WTC11 (cell line): ENCODE data around the gene TSC22D2. TPM values are rescaled to one million over a fixed set of nuclear protein-coding genes. Genes with fewer than 3 reads are reported as not detected.

ENCODE experiments used
- ATAC-seq: fragments of 200-7000 bp; cut with Tn5 transposase; 2 replicates; pipeline ENCODE4 v1.10.0; 2021; ENCODE audit warnings: mild to moderate bottlenecking, moderate library complexity
- CTCF ChIA-PET: fragments of 300-600 bp; sonication (Branson Sonifier 250); formaldehyde crosslinking; loops from one replicate; lab custom pipeline; 2021; ENCODE audit warnings: antibody characterized with exemption; lab: Charles Lee
- POLR2A ChIA-PET: fragments of 350-600 bp; sonication (Branson Sonifier 250); formaldehyde crosslinking; loops from one replicate; lab custom pipeline; 2021; ENCODE audit warnings: antibody characterized with exemption; lab: Charles Lee
- DNase-seq: peaks from one replicate; pipeline ENCODE4 v3.0.0; 2021; ENCODE audit warnings: low spot score
- H3K27ac Mint-ChIP-seq: 2 replicates; pipeline ENCODE4 v1.8.0; 2021; ENCODE audit warnings: mixed read lengths
- H3K27me3 Mint-ChIP-seq: 2 replicates; pipeline ENCODE4 v1.8.0; 2021; ENCODE audit warnings: low read depth, mild to moderate bottlenecking, moderate library complexity, mixed read lengths
- H3K36me3 Mint-ChIP-seq: 2 replicates; pipeline ENCODE4 v1.8.0; 2021; ENCODE audit warnings: mixed read lengths
- H3K4me1 Mint-ChIP-seq: 2 replicates; pipeline ENCODE4 v1.8.0; 2022; ENCODE audit warnings: mixed read lengths
- H3K4me3 Mint-ChIP-seq: 2 replicates; pipeline ENCODE4 v1.8.0; 2021; ENCODE audit warnings: mild to moderate bottlenecking, moderate library complexity, mixed read lengths
- H3K9me3 Mint-ChIP-seq: 2 replicates; pipeline ENCODE4 v1.8.0; 2021; ENCODE audit warnings: mixed read lengths
- AFF4 ChIP-seq: sonication (generic); formaldehyde crosslinking; IDR thresholded peaks from 2 replicates; pipeline ENCODE4 v1.8.1; 2023; ENCODE audit warnings: mild to moderate bottlenecking, missing genetic modification reagents, borderline replicate concordance
- ARID4B ChIP-seq: sonication (generic); formaldehyde crosslinking; IDR thresholded peaks from 2 replicates; pipeline ENCODE4 v1.8.0; 2023; ENCODE audit warnings: missing genetic modification reagents, mild to moderate bottlenecking, borderline replicate concordance
- ATF3 ChIP-seq: sonication (generic); formaldehyde crosslinking; conservative IDR thresholded peaks from 2 replicates; pipeline ENCODE4 v1.8.1; 2022; ENCODE audit warnings: mild to moderate bottlenecking, missing genetic modification reagents
- CREB1 ChIP-seq: sonication (generic); formaldehyde crosslinking; IDR thresholded peaks from 2 replicates; pipeline ENCODE4 v1.8.0; 2023; ENCODE audit warnings: mild to moderate bottlenecking, missing genetic modification reagents
- ETV6 ChIP-seq: sonication (generic); formaldehyde crosslinking; IDR thresholded peaks from 2 replicates; pipeline ENCODE4 v1.8.1; 2022; ENCODE audit warnings: mild to moderate bottlenecking, missing genetic modification reagents
- GABPB1 ChIP-seq: sonication (generic); formaldehyde crosslinking; IDR thresholded peaks from 2 replicates; pipeline ENCODE4 v1.8.1; 2023; ENCODE audit warnings: mild to moderate bottlenecking, missing genetic modification reagents
- HMGA2 ChIP-seq: fragments of 250-450 bp; sonication (Bioruptor Pico); IDR thresholded peaks from 2 replicates; pipeline ENCODE4 v1.4.0; 2021; ENCODE audit warnings: mild to moderate bottlenecking, moderate library complexity
- IRF2 ChIP-seq: sonication (generic); formaldehyde crosslinking; IDR thresholded peaks from 2 replicates; pipeline ENCODE4 v1.8.0; 2022; ENCODE audit warnings: low read depth, missing genetic modification reagents, borderline replicate concordance
- RELA ChIP-seq: sonication (generic); formaldehyde crosslinking; IDR thresholded peaks from 2 replicates; pipeline ENCODE4 v1.8.1; 2022; ENCODE audit warnings: missing genetic modification reagents, mild to moderate bottlenecking, borderline replicate concordance
- TEAD1 ChIP-seq: sonication (generic); formaldehyde crosslinking; IDR thresholded peaks from 2 replicates; pipeline ENCODE4 v1.8.0; 2022; ENCODE audit warnings: mild to moderate bottlenecking, missing genetic modification reagents
- ZNF121 ChIP-seq: sonication (generic); formaldehyde crosslinking; IDR thresholded peaks from 2 replicates; pipeline ENCODE4 v1.8.0; 2023; ENCODE audit warnings: missing genetic modification reagents
- ZNF423 ChIP-seq: fragments of 250-450 bp; sonication (Bioruptor Pico); IDR thresholded peaks from 2 replicates; pipeline ENCODE4 v2.1.2; 2022; ENCODE audit warnings: mild to moderate bottlenecking, moderate library complexity
- total RNA-seq: library from RNA; stranded (reverse); gene quantifications from 3 replicates; pipeline ENCODE4 v1.2.3, GENCODE V29; 2021
- TF ChIP-seq, protein P1 (sequence below): sonication (generic); formaldehyde crosslinking; IDR thresholded peaks from 2 replicates; pipeline ENCODE4 v1.8.0; 2022; ENCODE audit warnings: mild to moderate bottlenecking, missing genetic modification reagents
- TF ChIP-seq, protein P2 (sequence below): sonication (generic); formaldehyde crosslinking; IDR thresholded peaks from 2 replicates; pipeline ENCODE4 v1.8.1; 2022; ENCODE audit warnings: missing genetic modification reagents, borderline replicate concordance
- TF ChIP-seq, protein P3 (sequence below): sonication (generic); formaldehyde crosslinking; conservative IDR thresholded peaks from 2 replicates; pipeline ENCODE4 v1.8.1; 2023; ENCODE audit warnings: mild to moderate bottlenecking, low read depth, missing genetic modification reagents, moderate library complexity
- TF ChIP-seq, protein P4 (sequence below): sonication (generic); formaldehyde crosslinking; IDR thresholded peaks from 2 replicates; pipeline ENCODE4 v1.8.1; 2023; ENCODE audit warnings: mild to moderate bottlenecking, missing genetic modification reagents
- TF ChIP-seq, protein P5 (sequence below): fragments of 250-450 bp; sonication (Bioruptor Pico); conservative IDR thresholded peaks from 2 replicates; pipeline ENCODE4 v1.9.0; 2021; ENCODE audit warnings: mild to moderate bottlenecking

TSC22D2 gene
- total RNA-seq, 1 experiment from 2014 or later = 24.0 TPM

GRCh38 chr3:150390087-150390486 lies 18.0 kb upstream of the TSC22D2 start:
- no peak for ATAC-seq
- Mint-ChIP-seq H3K4me3 (no peak overlapping the region), H3K4me1 (peaks cover 6% of the 10 kb centered on the region), H3K36me3 (no peaks in the 10 kb centered on the region), H3K27ac (no peak overlapping the region), H3K27me3 (no peaks in the 10 kb centered on the region), H3K9me3 (no peaks in the 10 kb centered on the region)
- ChIA-PET CTCF (no interaction called here), POLR2A (no interaction called here)
- TF ChIP-seq, protein P1, sequence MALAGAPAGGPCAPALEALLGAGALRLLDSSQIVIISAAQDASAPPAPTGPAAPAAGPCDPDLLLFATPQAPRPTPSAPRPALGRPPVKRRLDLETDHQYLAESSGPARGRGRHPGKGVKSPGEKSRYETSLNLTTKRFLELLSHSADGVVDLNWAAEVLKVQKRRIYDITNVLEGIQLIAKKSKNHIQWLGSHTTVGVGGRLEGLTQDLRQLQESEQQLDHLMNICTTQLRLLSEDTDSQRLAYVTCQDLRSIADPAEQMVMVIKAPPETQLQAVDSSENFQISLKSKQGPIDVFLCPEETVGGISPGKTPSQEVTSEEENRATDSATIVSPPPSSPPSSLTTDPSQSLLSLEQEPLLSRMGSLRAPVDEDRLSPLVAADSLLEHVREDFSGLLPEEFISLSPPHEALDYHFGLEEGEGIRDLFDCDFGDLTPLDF (CRISPR knock-in tag) = no peak
- TF ChIP-seq AFF4 (CRISPR knock-in tag) = no peak
- TF ChIP-seq ARID4B (CRISPR knock-in tag) = no peak
- TF ChIP-seq ATF3 (CRISPR knock-in tag) = no peak
- no peak for TF ChIP-seq ETV6 (CRISPR knock-in tag)
- TF ChIP-seq RELA = no peak
- no peak for TF ChIP-seq IRF2
- TF ChIP-seq HMGA2 (CRISPR knock-in tag) = no peak
- DNase-seq = no peak

GRCh38 chr3:150391161-150391560 lies 16.9 kb upstream of the TSC22D2 start:
- no peak for ATAC-seq
- Mint-ChIP-seq H3K36me3 (no peaks in the 10 kb centered on the region), H3K27ac (no peak overlapping the region), H3K27me3 (no peaks in the 10 kb centered on the region), H3K9me3 (no peaks in the 10 kb centered on the region), H3K4me3 (no peak overlapping the region), H3K4me1 (no peaks in the 10 kb centered on the region)
- CTCF ChIA-PET = no interaction called here
- no peak for DNase-seq
- POLR2A ChIA-PET = no interaction called here
- TF ChIP-seq CREB1 (CRISPR knock-in tag) (no peak), ZNF121 (CRISPR knock-in tag) (no peak), ZNF423 (CRISPR knock-in tag) (no peak), TEAD1 (CRISPR knock-in tag) (no peak), GABPB1 (CRISPR knock-in tag) (no peak)
- TF ChIP-seq, protein P2, sequence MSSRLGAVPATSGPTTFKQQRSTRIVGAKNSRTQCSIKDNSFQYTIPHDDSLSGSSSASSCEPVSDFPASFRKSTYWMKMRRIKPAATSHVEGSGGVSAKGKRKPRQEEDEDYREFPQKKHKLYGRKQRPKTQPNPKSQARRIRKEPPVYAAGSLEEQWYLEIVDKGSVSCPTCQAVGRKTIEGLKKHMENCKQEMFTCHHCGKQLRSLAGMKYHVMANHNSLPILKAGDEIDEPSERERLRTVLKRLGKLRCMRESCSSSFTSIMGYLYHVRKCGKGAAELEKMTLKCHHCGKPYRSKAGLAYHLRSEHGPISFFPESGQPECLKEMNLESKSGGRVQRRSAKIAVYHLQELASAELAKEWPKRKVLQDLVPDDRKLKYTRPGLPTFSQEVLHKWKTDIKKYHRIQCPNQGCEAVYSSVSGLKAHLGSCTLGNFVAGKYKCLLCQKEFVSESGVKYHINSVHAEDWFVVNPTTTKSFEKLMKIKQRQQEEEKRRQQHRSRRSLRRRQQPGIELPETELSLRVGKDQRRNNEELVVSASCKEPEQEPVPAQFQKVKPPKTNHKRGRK (CRISPR knock-in tag) = no peak
- TF ChIP-seq, protein P3, sequence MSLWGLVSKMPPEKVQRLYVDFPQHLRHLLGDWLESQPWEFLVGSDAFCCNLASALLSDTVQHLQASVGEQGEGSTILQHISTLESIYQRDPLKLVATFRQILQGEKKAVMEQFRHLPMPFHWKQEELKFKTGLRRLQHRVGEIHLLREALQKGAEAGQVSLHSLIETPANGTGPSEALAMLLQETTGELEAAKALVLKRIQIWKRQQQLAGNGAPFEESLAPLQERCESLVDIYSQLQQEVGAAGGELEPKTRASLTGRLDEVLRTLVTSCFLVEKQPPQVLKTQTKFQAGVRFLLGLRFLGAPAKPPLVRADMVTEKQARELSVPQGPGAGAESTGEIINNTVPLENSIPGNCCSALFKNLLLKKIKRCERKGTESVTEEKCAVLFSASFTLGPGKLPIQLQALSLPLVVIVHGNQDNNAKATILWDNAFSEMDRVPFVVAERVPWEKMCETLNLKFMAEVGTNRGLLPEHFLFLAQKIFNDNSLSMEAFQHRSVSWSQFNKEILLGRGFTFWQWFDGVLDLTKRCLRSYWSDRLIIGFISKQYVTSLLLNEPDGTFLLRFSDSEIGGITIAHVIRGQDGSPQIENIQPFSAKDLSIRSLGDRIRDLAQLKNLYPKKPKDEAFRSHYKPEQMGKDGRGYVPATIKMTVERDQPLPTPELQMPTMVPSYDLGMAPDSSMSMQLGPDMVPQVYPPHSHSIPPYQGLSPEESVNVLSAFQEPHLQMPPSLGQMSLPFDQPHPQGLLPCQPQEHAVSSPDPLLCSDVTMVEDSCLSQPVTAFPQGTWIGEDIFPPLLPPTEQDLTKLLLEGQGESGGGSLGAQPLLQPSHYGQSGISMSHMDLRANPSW (CRISPR knock-in tag) = no peak
- TF ChIP-seq, protein P4, sequence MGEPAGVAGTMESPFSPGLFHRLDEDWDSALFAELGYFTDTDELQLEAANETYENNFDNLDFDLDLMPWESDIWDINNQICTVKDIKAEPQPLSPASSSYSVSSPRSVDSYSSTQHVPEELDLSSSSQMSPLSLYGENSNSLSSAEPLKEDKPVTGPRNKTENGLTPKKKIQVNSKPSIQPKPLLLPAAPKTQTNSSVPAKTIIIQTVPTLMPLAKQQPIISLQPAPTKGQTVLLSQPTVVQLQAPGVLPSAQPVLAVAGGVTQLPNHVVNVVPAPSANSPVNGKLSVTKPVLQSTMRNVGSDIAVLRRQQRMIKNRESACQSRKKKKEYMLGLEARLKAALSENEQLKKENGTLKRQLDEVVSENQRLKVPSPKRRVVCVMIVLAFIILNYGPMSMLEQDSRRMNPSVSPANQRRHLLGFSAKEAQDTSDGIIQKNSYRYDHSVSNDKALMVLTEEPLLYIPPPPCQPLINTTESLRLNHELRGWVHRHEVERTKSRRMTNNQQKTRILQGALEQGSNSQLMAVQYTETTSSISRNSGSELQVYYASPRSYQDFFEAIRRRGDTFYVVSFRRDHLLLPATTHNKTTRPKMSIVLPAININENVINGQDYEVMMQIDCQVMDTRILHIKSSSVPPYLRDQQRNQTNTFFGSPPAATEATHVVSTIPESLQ = no peak
- TF ChIP-seq, protein P5, sequence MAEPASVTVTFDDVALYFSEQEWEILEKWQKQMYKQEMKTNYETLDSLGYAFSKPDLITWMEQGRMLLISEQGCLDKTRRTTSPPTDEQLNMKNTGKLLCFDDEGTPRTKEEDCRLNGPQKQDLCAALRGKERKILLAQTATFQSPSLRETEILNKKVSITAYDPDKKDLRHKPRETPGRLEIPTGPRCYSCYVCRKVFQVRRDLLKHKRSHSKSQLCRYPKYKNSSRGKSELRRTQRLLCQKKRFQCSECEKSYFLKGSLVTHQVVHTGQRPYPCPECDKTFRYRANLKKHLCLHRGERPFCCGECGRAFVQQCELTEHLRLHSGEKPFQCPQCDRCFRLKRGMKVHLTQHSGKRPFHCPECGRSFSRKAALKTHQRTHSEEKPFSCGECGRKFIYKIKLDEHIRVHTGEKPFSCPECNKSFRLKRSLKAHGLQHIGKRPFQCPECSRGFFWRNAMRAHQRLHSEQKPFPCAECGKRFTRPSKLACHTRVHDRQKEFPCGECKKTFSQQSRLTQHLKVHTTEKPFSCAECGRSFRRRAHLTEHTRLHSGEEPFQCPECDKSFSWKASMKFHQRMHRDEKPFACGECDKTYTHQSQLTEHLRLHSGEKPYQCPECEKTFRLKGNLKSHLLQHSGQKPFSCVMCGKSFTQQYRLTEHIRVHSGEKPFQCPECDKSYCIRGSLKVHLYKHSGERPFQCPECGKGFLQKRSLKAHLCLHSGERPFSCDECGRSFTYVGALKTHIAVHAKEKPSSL = no peak
